Central memory CD8-positive, alpha-beta T cell (primary cell): ENCODE measurements around the gene PARM1.

Source experiments
- ATAC-seq: fragments of 150-1000 bp; cut with Tn5 transposase; replicated peaks from 2 replicates; pipeline ENCODE4 v1.10.0; 2022; ENCODE audit warnings: mild to moderate bottlenecking, moderate FRiP score, moderate number of reproducible peaks; ENCODE audit not compliant: poor library complexity, severe bottlenecking; ENCODE audit errors: extremely low read depth
- DNase-seq, 2 donors: peaks; one replicate each; pipeline ENCODE4 v3.0.0; 2021; ENCODE audit warnings: low spot score in 2 of 2
- H3K27ac Mint-ChIP-seq: one replicate; pipeline ENCODE4 v1.8.0; 2022; ENCODE audit warnings: low read depth, mild to moderate bottlenecking, moderate library complexity, mixed read lengths
- H3K27me3 Mint-ChIP-seq: one replicate; pipeline ENCODE4 v1.8.0; 2022; ENCODE audit warnings: mixed read lengths
- H3K36me3 Mint-ChIP-seq: one replicate; pipeline ENCODE4 v1.8.0; 2022; ENCODE audit warnings: mild to moderate bottlenecking, moderate library complexity, mixed read lengths; ENCODE audit not compliant: insufficient read depth
- H3K4me1 Mint-ChIP-seq: one replicate; pipeline ENCODE4 v1.8.0; 2022; ENCODE audit warnings: mixed read lengths
- H3K4me3 Mint-ChIP-seq: one replicate; pipeline ENCODE4 v1.8.0; 2022; ENCODE audit warnings: mild to moderate bottlenecking, moderate library complexity, mixed read lengths
- H3K9me3 Mint-ChIP-seq: one replicate; pipeline ENCODE4 v1.8.0; 2022; ENCODE audit warnings: mixed read lengths

The PARM1 gene

DNA sequence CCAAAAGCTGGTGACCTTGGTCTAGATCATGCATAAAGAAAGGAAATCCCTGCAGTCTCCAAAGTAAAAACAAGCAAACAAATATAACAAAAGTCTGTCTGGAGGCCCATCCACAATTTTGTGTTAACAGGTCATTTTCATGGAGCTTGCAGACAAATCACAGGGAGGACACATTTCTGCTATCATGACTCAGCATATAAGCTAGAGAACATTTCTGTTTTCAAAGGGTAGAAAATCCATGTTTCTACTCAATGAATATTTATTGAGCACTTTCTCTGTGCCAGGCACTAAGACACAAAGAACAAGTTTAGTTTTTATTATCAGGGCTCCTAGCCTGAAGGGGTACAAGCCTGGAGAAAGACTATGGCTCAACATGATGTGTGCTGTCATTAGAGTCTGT is 71.1 kb downstream of the PARM1 start:
- H3K9me3 Mint-ChIP-seq = peaks cover 16% of the 10 kb centered on the region
- no peak for DNase-seq
- no peaks in the 10 kb centered on the region for H3K4me1 Mint-ChIP-seq
- ATAC-seq = no peak
- no peak overlapping the region for H3K27ac Mint-ChIP-seq
- peaks cover 8% of the 10 kb centered on the region for H3K27me3 Mint-ChIP-seq
- H3K4me3 Mint-ChIP-seq = no peak overlapping the region
- H3K36me3 Mint-ChIP-seq = no peaks in the 10 kb centered on the region

DNA sequence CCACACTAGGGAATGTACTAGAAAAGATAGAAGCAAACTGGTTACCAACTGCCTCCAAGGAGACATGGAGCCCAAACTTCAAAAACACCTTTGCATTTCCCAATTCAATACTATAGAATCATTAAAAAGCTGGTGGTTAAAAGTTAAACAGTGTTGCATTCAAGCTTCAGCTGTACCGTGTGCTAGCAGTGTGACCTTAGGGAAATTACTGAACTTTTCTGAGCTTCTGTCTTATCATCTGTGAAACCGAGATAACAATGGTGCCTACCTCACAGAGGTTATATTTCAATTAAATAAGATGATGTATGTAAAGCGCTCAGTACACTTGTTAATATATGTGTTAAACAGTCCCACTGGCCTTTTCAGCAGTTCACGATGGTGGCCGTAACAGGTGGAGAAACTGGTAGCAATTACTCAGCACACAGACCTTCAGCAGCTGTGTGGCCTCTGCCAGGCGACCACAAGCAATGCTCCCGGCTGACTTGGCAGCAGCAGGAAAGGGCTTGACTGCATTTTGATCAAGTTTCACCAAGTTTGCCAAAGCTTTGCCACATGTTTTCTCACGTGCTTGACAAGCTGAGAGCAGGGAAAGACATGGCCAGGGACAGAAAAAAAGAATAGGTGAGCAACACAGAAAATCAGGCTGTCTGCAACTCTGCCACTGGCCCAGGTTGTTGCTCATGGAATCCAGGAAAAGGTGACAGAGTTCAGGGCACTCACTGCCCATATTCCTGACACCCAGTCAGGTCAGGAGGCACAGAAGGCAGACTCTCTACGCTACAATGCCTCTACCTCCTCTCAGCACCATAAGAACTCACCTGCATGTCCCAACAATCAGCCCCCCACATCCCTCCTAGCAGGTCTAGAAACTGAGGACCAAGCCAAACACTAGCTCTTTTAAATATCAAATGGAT is 72.1 kb downstream of the PARM1 start:
- peaks cover 16% of the 10 kb centered on the region for H3K9me3 Mint-ChIP-seq
- peaks cover 8% of the 10 kb centered on the region for H3K27me3 Mint-ChIP-seq
- H3K4me1 Mint-ChIP-seq = no peaks in the 10 kb centered on the region
- no peak overlapping the region for H3K27ac Mint-ChIP-seq
- H3K4me3 Mint-ChIP-seq = no peak overlapping the region
- no peak for DNase-seq
- ATAC-seq = no peak
- H3K36me3 Mint-ChIP-seq = no peaks in the 10 kb centered on the region

DNA sequence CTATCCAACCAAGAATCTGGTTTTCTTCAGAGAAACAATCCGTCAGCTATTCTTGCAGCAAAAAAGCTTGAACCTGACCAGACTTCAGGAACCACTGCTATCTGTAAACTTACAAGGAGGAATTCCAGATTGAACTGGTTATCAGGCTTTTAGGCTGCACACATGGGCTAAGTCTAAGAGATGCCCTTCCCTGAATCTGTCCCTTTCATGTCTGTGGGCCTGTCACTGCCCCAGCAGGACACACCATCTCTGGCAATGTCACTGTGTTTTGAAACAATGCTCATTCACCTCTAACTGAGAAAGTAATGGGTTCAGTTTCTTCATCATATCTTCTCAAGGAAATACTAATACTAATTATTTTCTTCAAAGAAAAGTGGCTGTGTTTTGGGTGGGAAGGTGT is 72.8 kb downstream of the PARM1 start:
- DNase-seq (no peak), ATAC-seq (no peak)
- Mint-ChIP-seq H3K36me3 (no peaks in the 10 kb centered on the region), H3K4me1 (no peaks in the 10 kb centered on the region), H3K9me3 (peaks cover 16% of the 10 kb centered on the region), H3K4me3 (no peak overlapping the region), H3K27ac (no peak overlapping the region), H3K27me3 (peaks cover 8% of the 10 kb centered on the region)

DNA sequence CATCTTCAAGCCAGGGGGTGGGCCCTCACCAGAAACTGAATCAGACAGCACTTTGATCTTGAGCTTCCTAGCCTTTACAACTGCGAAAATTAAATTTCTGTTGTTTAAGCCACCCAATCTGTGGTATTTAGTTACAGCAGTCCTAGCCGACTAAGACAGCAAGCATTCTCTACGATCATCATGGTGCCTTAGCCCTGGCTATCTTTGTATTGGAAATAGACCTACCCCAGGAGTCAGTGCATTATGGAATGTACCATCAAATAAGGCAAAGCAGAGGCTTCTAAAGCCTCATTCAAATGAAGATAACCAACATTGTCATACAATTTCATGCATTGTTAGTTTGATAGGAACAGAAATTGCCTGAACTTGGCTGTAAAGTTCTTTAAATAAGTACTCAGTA is 75.0 kb downstream of the PARM1 start:
- Mint-ChIP-seq H3K9me3 (peaks cover 21% of the 10 kb centered on the region), H3K4me1 (no peaks in the 10 kb centered on the region), H3K36me3 (peaks cover 1% of the 10 kb centered on the region), H3K27ac (no peak overlapping the region), H3K27me3 (peaks cover 8% of the 10 kb centered on the region), H3K4me3 (no peak overlapping the region)
- DNase-seq = no peak
- no peak for ATAC-seq

DNA sequence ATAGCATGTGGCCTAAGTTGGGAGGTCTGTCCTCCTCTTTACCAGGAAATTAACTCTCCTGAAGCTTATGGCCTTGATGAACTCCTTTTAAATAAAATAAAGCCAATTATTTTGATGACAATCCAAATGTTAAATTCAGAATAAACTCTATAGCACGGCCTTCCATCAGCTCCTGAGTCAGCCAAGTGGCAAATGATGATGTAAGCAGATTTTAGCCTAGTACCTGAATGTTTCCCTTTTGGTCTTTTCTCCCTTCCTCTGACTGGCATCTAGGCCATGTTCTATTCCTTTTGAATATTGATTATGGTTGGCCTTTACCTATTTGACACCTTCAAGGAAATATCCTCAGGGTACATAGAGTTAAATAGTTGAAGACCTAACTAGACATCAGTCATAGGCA is 76.2 kb downstream of the PARM1 start:
- DNase-seq (no peak), ATAC-seq (no peak)
- Mint-ChIP-seq H3K4me1 (no peaks in the 10 kb centered on the region), H3K27me3 (peaks cover 1% of the 10 kb centered on the region), H3K36me3 (peaks cover 1% of the 10 kb centered on the region), H3K4me3 (no peak overlapping the region), H3K27ac (no peak overlapping the region), H3K9me3 (peaks cover 24% of the 10 kb centered on the region)

DNA sequence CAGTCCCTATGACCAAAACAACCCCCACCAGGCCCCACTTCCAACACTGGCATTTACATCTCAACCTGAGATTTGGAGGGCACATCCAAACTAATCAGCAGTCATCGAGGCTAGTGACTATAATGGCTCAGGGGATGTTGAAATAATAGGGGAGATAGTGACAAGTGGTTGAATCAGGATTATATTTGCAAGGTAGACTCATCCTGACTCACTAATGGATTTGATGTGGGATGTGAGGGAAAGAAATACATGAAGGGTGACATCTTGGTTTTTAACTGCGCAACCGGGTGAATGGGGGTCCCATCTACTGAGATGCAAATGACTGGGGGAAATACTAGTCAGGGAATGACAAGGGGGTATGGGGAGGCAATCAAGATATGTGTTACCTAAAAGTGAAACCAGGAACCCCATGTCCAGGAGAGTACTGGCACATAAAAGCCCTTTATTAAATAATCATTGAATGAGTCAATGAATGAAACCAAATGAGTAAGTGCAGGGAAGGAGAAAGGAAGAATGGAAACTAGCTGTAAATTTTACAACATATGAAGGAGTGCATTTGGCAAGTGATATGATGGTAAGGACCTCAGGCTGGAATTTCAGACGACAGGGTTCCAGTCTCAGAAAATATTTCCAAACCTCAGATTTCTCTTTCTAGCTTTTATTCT is 78.3 kb downstream of the PARM1 start:
- Mint-ChIP-seq H3K4me1 (no peaks in the 10 kb centered on the region), H3K36me3 (peaks cover 1% of the 10 kb centered on the region), H3K27me3 (no peaks in the 10 kb centered on the region), H3K4me3 (no peak overlapping the region), H3K27ac (no peak overlapping the region), H3K9me3 (peaks cover 21% of the 10 kb centered on the region)
- no peak for DNase-seq
- ATAC-seq = no peak

DNA sequence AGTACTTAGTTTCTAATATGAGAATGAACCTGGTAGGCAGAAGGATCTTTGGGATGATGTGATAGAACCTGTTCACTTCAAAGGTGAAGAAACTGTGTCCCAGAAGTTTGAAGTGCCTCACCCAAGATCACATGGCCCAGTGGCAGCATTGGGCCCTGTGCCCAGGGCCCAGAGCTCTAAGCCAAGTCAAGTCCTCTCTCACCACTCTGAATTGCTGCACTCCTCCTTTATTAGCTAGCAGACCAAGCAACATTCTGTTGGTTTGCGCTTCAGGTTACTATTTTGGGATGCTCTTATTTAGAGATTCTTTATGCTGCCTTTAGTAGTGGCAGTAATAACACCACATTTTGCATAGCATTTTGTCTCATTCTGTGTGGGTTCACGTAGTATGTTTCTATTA is 82.7 kb downstream of the PARM1 start:
- ATAC-seq (no peak), DNase-seq (no peak)
- Mint-ChIP-seq H3K9me3 (peaks cover 11% of the 10 kb centered on the region), H3K4me3 (no peak overlapping the region), H3K4me1 (no peaks in the 10 kb centered on the region), H3K36me3 (peaks cover 1% of the 10 kb centered on the region), H3K27ac (no peak overlapping the region), H3K27me3 (no peaks in the 10 kb centered on the region)

DNA sequence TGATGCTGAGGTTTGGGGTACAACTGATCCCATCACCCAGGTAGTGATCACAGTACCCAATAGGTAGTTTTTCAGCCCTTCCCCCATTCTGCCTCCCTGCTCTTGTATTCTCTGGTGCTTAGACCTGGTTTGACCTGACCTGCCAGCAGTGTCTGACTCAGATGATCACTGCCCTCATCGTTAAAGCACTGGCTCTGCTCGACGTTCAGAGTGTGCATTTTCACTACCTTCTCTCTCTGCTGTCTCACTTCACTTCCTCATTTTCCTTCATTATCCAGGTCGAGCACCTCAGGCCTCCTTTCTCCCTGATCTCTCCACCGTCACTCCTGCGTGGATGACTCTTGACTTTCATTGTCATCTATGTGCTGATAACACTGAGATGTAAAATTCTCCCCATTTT is 83.6 kb downstream of the PARM1 start:
- peaks cover 11% of the 10 kb centered on the region for H3K9me3 Mint-ChIP-seq
- DNase-seq = no peak
- no peak for ATAC-seq

DNA sequence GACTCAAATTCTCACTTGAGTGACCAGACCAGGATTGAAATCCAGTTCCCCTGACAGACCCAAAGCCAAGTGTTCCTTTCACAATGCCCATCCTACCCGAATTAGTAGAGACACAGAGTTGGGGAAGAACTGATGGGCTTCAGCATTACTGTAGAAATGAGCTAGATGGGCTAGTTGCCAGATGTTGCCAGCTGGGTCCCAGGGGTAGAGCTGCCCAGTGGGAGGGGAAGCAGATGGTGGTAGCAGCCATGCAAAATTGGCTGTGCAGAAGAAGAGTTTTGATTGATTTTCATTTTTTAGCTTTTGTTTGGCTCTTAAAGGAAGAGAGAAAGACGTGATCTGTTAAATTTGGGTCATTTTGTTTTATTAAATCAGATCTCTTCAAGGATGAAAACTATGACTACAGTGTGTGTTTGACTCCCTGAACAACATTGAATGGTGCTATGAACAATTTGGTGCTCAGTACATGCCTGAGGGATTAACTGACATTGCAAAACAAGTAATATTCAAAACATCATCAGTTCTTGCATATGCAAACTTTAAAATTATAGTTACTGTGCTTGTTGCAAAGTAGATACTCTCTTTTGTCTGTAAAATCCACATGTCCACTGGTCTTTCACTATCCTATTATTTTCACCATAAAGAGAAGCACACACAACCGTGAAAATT is 86.0 kb downstream of the PARM1 start:
- Mint-ChIP-seq H3K36me3 (no peaks in the 10 kb centered on the region), H3K27me3 (no peaks in the 10 kb centered on the region), H3K27ac (no peak overlapping the region), H3K4me1 (no peaks in the 10 kb centered on the region), H3K4me3 (no peak overlapping the region), H3K9me3 (peaks cover 3% of the 10 kb centered on the region)
- ATAC-seq (no peak), DNase-seq (no peak)

More for the DNA sequence above, 83.6 kb downstream of the PARM1 start:
- Mint-ChIP-seq H3K4me3 (no peak overlapping the region), H3K27me3 (no peaks in the 10 kb centered on the region), H3K27ac (no peak overlapping the region), H3K4me1 (no peaks in the 10 kb centered on the region), H3K36me3 (peaks cover 1% of the 10 kb centered on the region)

DNA sequence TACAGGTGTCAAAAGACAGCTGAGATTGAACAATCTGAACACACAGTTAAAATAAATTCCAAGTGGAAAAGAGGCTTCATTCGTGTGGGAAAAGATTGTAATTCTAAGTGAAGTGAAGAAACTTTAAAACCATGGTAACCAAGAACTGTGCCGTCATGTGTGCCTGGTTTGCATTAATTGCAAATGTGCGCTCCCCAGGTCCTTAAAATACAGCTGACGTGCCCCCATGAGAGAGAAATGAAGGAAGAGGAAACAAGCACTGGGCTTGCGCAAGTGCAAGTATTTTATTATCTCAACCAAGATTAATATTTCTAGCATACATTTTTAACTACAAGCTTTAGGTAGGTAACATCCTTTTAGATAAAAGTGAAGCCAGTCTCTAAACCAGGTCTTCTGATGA is 92.5 kb downstream of the PARM1 start:
- no peak overlapping the region for H3K4me3 Mint-ChIP-seq
- no peaks in the 10 kb centered on the region for H3K27me3 Mint-ChIP-seq
- H3K9me3 Mint-ChIP-seq = peaks cover 6% of the 10 kb centered on the region
- peaks cover 2% of the 10 kb centered on the region for H3K36me3 Mint-ChIP-seq
- DNase-seq (no peak), ATAC-seq (no peak)
- H3K4me1 Mint-ChIP-seq = no peaks in the 10 kb centered on the region
- no peak overlapping the region for H3K27ac Mint-ChIP-seq

DNA sequence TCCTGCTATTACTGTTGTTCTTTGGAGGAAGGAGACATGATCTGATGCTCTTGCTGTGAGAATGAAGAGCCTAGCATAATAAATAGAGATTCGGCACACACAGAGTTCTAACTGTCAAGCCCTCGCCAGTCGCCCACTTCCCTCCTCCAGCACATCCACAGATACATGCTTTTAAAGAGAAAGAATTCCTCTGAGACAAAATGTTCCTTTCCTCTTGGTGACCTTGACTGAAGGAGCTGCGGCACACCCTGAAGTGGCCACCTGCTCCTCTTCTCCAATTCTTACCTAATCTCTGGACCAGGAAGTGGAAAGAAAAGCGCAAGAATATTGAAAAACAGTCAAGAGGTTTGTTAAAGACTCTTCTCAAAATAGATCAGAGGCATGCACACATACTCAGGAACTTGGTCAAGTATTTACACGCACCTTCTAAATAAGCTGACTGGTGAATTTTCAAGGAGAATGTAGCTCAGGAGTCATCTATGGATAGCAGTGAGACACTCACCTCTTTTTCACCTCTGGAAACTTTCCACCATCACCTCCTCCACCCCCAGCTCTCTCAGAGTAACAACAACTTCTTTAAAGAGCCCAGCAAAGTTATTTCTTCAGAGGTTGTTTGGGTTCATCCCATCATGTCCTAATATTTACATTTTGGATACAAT is 95.4 kb downstream of the PARM1 start:
- Mint-ChIP-seq H3K4me3 (no peak overlapping the region), H3K36me3 (peaks cover 2% of the 10 kb centered on the region), H3K4me1 (no peaks in the 10 kb centered on the region), H3K27me3 (no peaks in the 10 kb centered on the region), H3K9me3 (peaks cover 6% of the 10 kb centered on the region), H3K27ac (no peak overlapping the region)
- DNase-seq = no peak
- no peak for ATAC-seq

DNA sequence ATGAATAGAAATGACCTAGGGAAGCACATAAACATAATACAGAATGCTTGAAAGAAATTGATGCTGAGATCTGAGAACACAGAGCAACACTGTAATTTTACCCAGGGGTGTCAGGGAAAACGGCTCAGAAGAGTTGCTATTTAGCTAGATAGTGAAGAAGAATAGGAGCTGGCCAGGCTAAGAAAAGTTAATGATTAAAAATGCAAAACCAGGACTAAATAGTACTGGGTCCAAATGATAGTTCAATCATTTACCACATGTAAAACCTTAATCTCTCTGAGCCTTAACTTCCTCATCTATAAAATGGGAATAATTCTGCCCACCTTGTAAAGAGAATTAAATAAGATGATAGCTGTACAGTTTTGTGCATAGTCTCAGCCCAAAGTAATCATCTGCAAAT is 97.1 kb downstream of the PARM1 start:
- Mint-ChIP-seq H3K27me3 (no peaks in the 10 kb centered on the region), H3K36me3 (peaks cover 2% of the 10 kb centered on the region), H3K4me3 (no peak overlapping the region), H3K9me3 (peaks cover 11% of the 10 kb centered on the region), H3K4me1 (no peaks in the 10 kb centered on the region), H3K27ac (no peak overlapping the region)
- no peak for DNase-seq
- no peak for ATAC-seq
